ENCODE data around the gene ELL. TPM values are rescaled to one million over a fixed set of nuclear protein-coding genes. Genes with fewer than 3 reads are reported as not detected.

ELL gene
- polyA plus RNA-seq, 1 of the 3 experiments (the other 2 are of a cell fraction), result 7.4 TPM

GRCh38 chr19:18457483-18458331, 64.2 kb downstream of the ELL start:
- POLR2A ChIA-PET, result interaction anchor here (0.6 kb wide), 1 partner anchor 35 kb away, joined by 4 read pairs; no protein-coding TSS in a partner anchor
- Histone ChIP-seq H3K9ac (no peak overlapping the region), H3K4me2 (no peak overlapping the region), H4K20me1 (ENCODE audit: insufficient read depth) (peaks cover 34% of the 10 kb centered on the region), H3F3A (replicated peaks; ENCODE audit: insufficient read depth) (peaks cover 9% of the 10 kb centered on the region), H3K4me3 (ENCODE audit: low read depth in 2 of 2, low read length in 1 of 2) (no peak overlapping the region), H3K79me2 (ENCODE audit: insufficient read depth) (no peaks in the 10 kb centered on the region), H3K9me3 (no peaks in the 10 kb centered on the region), H3K27me3 (ENCODE audit: insufficient read depth) (no peaks in the 10 kb centered on the region), H3K9me2 (no peaks in the 10 kb centered on the region), H3K27ac (ENCODE audit: low read depth in 2 of 2, low read length in 1 of 2) (no peak overlapping the region), H3K4me1 (ENCODE audit: control insufficient read depth in 1 of 2, insufficient read depth in 2 of 2, low read depth in 1 of 2, low read length in 1 of 2) (peaks cover 9 to 15% of the 10 kb centered on the region in 2 experiments; a peak in 3 of 4 replicates), H3K36me3 (replicated peaks in 1 of 2; ENCODE audit: control insufficient read depth in 1 of 2, insufficient read depth in 2 of 2, low read length in 1 of 2) (peaks cover 0 to 8% of the 10 kb centered on the region in 2 experiments), H2AFZ (ENCODE audit: low read depth) (no peak overlapping the region)
- TF ChIP-seq POLR2AphosphoS5 (IDR thresholded peaks at IDR 0.05; ENCODE audit: low read depth, low read length) (no peak), MXI1 (IDR thresholded peaks at IDR 0.05; ENCODE audit: low read depth, low read length) (no peak)
- 86% methylated on average over 13 of the region's 21 CpGs for WGBS (ENCODE audit: low lambda C conversion rate)
- no peak for DNase-seq
- CTCF ChIA-PET, result interaction anchor here (0.6 to 5.7 kb wide), 8 partner anchors 7 to 23 kb away, joined by 3 to 63 read pairs (median 4); no protein-coding TSS in a partner anchor

GRCh38 chr19:18456974-18457373, 64.9 kb downstream of the ELL start:
- WGBS (ENCODE audit: low lambda C conversion rate), result 100% methylated on average over 3 of the region's 9 CpGs
- peaks cover 33% of the 10 kb centered on the region for H4K20me1 ChIP-seq (ENCODE audit: insufficient read depth)
- POLR2A ChIA-PET, result interaction anchor here (0.6 kb wide), 1 partner anchor 35 kb away, joined by 4 read pairs; no protein-coding TSS in a partner anchor

More at GRCh38 chr19:18456974-18457373, 64.9 kb downstream of the ELL start:
- Histone ChIP-seq H3K36me3 (replicated peaks in 1 of 2; ENCODE audit: control insufficient read depth in 1 of 2, insufficient read depth in 2 of 2, low read length in 1 of 2) (peaks cover 0 to 8% of the 10 kb centered on the region in 2 experiments), H3K79me2 (ENCODE audit: insufficient read depth) (no peaks in the 10 kb centered on the region), H3K4me1 (ENCODE audit: control insufficient read depth in 1 of 2, insufficient read depth in 2 of 2, low read depth in 1 of 2, low read length in 1 of 2) (peaks cover 9 to 15% of the 10 kb centered on the region in 2 experiments; a peak in 3 of 4 replicates), H3K9me2 (no peaks in the 10 kb centered on the region), H3K9ac (no peak overlapping the region), H2AFZ (ENCODE audit: low read depth) (no peak overlapping the region), H3K27ac (ENCODE audit: low read depth in 2 of 2, low read length in 1 of 2) (no peak overlapping the region), H3K27me3 (ENCODE audit: insufficient read depth) (no peaks in the 10 kb centered on the region), H3K4me2 (no peak overlapping the region), H3K4me3 (ENCODE audit: low read depth in 2 of 2, low read length in 1 of 2) (no peak overlapping the region), H3F3A (replicated peaks; ENCODE audit: insufficient read depth) (peaks cover 9% of the 10 kb centered on the region), H3K9me3 (no peaks in the 10 kb centered on the region)
- CTCF ChIA-PET, result interaction anchor here (0.9 to 1.2 kb wide), 4 partner anchors 9 to 13 kb away, joined by 3 to 8 read pairs (median 3); no protein-coding TSS in a partner anchor
- no peak for TF ChIP-seq TEAD4 (IDR thresholded peaks at IDR 0.05; ENCODE audit: borderline replicate concordance, insufficient read depth)
- TF ChIP-seq NFIC (IDR thresholded peaks at IDR 0.05; ENCODE audit: borderline replicate concordance), result no peak
- TF ChIP-seq ZBTB33 (IDR thresholded peaks at IDR 0.05; ENCODE audit: borderline replicate concordance, low read depth), result no peak
- TF ChIP-seq CHD2 (IDR thresholded peaks at IDR 0.05; ENCODE audit: low read length, partially characterized antibody), result no peak
- TF ChIP-seq TAF1 (IDR thresholded peaks at IDR 0.05; ENCODE audit: borderline replicate concordance, low read depth, low read length), result no peak
- no peak for TF ChIP-seq FOXJ3 (CRISPR knock-in tag; IDR thresholded peaks at IDR 0.05)
- TF ChIP-seq EZH2phosphoT487 (IDR thresholded peaks at IDR 0.05; ENCODE audit: borderline replicate concordance, low read depth), result no peak
- TF ChIP-seq PBX3 (IDR thresholded peaks at IDR 0.05), result no peak
- no peak for DNase-seq
